HepG2 (cell line): ENCODE results near the gene PDE4C. TPM values are rescaled to one million over a fixed set of nuclear protein-coding genes. Genes with fewer than 3 reads are reported as not detected.

Experiments used
- ATAC-seq: fragments of 200-7000 bp; cut with Tn5 transposase; 3 replicates; pipeline ENCODE4 v1.9.1; 2020; ENCODE audit warnings: mild to moderate bottlenecking, moderate library complexity
- BruUV-seq: library from RNA; stranded (reverse); fragments of 400-500 nt; replicated peaks from 2 replicates; lab custom pipeline; 2021; lab: Mats Ljungman, UMichigan
- CTCF ChIA-PET: fragments of 300-600 bp; formaldehyde crosslinking; extraction: SDS; loops from one replicate; lab custom pipeline; 2021; ENCODE audit warnings: low total read pairs, inconsistent platforms, low intra/inter-chr PET ratio; lab: Yijun Ruan, JAX
- POLR2A ChIA-PET: fragments of 350-600 bp; sonication (Branson Sonifier 250); formaldehyde crosslinking; loops from one replicate; lab custom pipeline; 2020; ENCODE audit warnings: antibody characterized with exemption, inconsistent platforms; lab: Yijun Ruan, JAX
- DNase-seq: peaks from one replicate; pipeline ENCODE4 v3.0.0-alpha.2; 2015; ENCODE audit warnings: low spot score
- FAIRE-seq: peaks from 3 replicates; lab custom pipeline; 2011; peaks lifted over from hg19 to GRCh38; lab: Jason Lieb, UNC
- H2AFZ ChIP-seq: one replicate; pipeline ENCODE4 v1.6.1; 2011; ENCODE audit warnings: low read length, inconsistent platforms
- H3K27ac ChIP-seq: fragments of 300-600 bp; 3 replicates; pipeline ENCODE4 v1.8.0; 2011; ENCODE audit warnings: mixed run types, mild to moderate bottlenecking, mixed read lengths, low read length, inconsistent platforms; ENCODE audit not compliant: insufficient read depth; ENCODE audit errors: extremely low read length
- H3K27me3 ChIP-seq, 2 experiments: fragments of 200-600 bp in 1 of 2; 2 replicates in 1 of 2; 3 replicates in 1 of 2; pipeline versions ENCODE4 v1.6.0 to v1.8.0; 2011; ENCODE audit warnings: low read length in 2 of 2, mild to moderate bottlenecking in 2 of 2, moderate library complexity in 2 of 2, inconsistent platforms in 1 of 2; ENCODE audit not compliant: insufficient read depth in 2 of 2, control insufficient read depth in 1 of 2
- H3K36me3 ChIP-seq, 2 experiments: fragments of 200-600 bp in 1 of 2; replicated peaks in 1 of 2; 2 replicates in 1 of 2; 3 replicates in 1 of 2; pipeline versions ENCODE4 v1.5.1 to v1.8.0; 2011; ENCODE audit warnings: low read length in 2 of 2, inconsistent platforms in 1 of 2; ENCODE audit not compliant: insufficient read depth in 2 of 2, control insufficient read depth in 1 of 2
- H3K4me1 ChIP-seq: 2 replicates; pipeline ENCODE4 v1.5.1; 2012; ENCODE audit warnings: low read length, inconsistent platforms; ENCODE audit not compliant: insufficient read depth
- H3K4me2 ChIP-seq: 2 replicates; pipeline ENCODE4 v1.6.0; 2011; ENCODE audit warnings: low read depth, low read length, inconsistent platforms
- H3K4me3 ChIP-seq, 3 experiments: fragments of 200-600 bp in 1 of 3; sonication (generic), shearing (Covaris generic) in 1 of 3; replicated peaks in 1 of 3; 2 replicates each; pipeline ENCODE4 v1.5.1; 2011 to 2016; ENCODE audit warnings: low read length in 3 of 3, inconsistent platforms in 2 of 3, low read depth in 2 of 3, mild to moderate bottlenecking in 2 of 3, control low read depth in 1 of 3, mixed read lengths in 1 of 3; ENCODE audit not compliant: insufficient read depth in 1 of 3
- H3K79me2 ChIP-seq: one replicate; pipeline ENCODE4 v1.6.1; 2011; ENCODE audit warnings: low read length, inconsistent platforms; ENCODE audit not compliant: insufficient read depth
- H3K9ac ChIP-seq: 2 replicates; pipeline ENCODE4 v1.6.0; 2011; ENCODE audit warnings: mild to moderate bottlenecking, low read depth, low read length, inconsistent platforms; ENCODE audit not compliant: insufficient read depth
- H3K9me3 ChIP-seq: 2 replicates; pipeline ENCODE4 v1.5.1; 2012; ENCODE audit warnings: mild to moderate bottlenecking, low read length
- H4K20me1 ChIP-seq: 2 replicates; pipeline ENCODE4 v1.6.0; 2011; ENCODE audit warnings: inconsistent platforms, mild to moderate bottlenecking, low read length, moderate library complexity; ENCODE audit not compliant: insufficient read depth
- EP300 ChIP-seq, 3 experiments: sonication (generic) in 1 of 3; formaldehyde crosslinking in 1 of 3; IDR thresholded peaks; 2 replicates each; pipeline versions ENCODE4 v1.5.1 to v1.6.1; 2011 to 2020; ENCODE audit warnings: low read depth in 2 of 3, low read length in 2 of 3, borderline replicate concordance in 1 of 3, improper control_type of control experiment in 1 of 3, mild to moderate bottlenecking in 1 of 3, missing genetic modification reagents in 1 of 3, moderate library complexity in 1 of 3
- HOXA5 ChIP-seq: sonication (generic); formaldehyde crosslinking; IDR thresholded peaks from 2 replicates; pipeline ENCODE4 v1.4.0; 2020; ENCODE audit warnings: missing genetic modification reagents
- IKZF1 ChIP-seq: fragments of 450-650 bp; IDR thresholded peaks from 2 replicates; pipeline ENCODE4 v1.7.1; 2016
- POLR2G ChIP-seq: fragments of 200-400 bp; formaldehyde crosslinking; IDR thresholded peaks from 2 replicates; pipeline ENCODE4 v1.6.1; 2018; ENCODE audit warnings: mild to moderate bottlenecking, low read depth, low read length, moderate library complexity
- PRMT3 ChIP-seq: sonication (generic); formaldehyde crosslinking; IDR thresholded peaks from 2 replicates; pipeline ENCODE4 v1.8.1; 2022; ENCODE audit warnings: low read depth, mild to moderate bottlenecking, moderate library complexity, missing genetic modification reagents, borderline replicate concordance
- RBAK ChIP-seq: sonication (generic); formaldehyde crosslinking; IDR thresholded peaks from 2 replicates; pipeline ENCODE4 v1.5.1; 2020; ENCODE audit warnings: mild to moderate bottlenecking, missing genetic modification reagents
- SALL1 ChIP-seq: sonication (generic); formaldehyde crosslinking; IDR thresholded peaks from 2 replicates; pipeline ENCODE4 v1.8.0; 2022; ENCODE audit warnings: mild to moderate bottlenecking, missing genetic modification reagents
- THAP7 ChIP-seq: sonication (generic); formaldehyde crosslinking; IDR thresholded peaks from 2 replicates; pipeline ENCODE4 v1.8.1; 2023; ENCODE audit warnings: mild to moderate bottlenecking, missing genetic modification reagents
- U2AF1 ChIP-seq: fragments of 200-400 bp; formaldehyde crosslinking; optimal IDR thresholded peaks from 2 replicates; pipeline ENCODE3; 2017; ENCODE audit warnings: mild to moderate bottlenecking, low read depth, low read length
- U2AF2 ChIP-seq: fragments of 200-400 bp; formaldehyde crosslinking; IDR thresholded peaks from 2 replicates; pipeline ENCODE4 v1.6.1; 2017; ENCODE audit warnings: low read depth, mild to moderate bottlenecking, low read length
- ZNF20 ChIP-seq: sonication (generic); formaldehyde crosslinking; IDR thresholded peaks from 2 replicates; pipeline ENCODE4 v1.4.0; 2020; ENCODE audit warnings: mild to moderate bottlenecking, moderate library complexity, missing genetic modification reagents
- ZNF772 ChIP-seq: sonication (generic); formaldehyde crosslinking; IDR thresholded peaks from 2 replicates; pipeline ENCODE4 v1.5.0; 2020; ENCODE audit warnings: mild to moderate bottlenecking, missing genetic modification reagents
- ZZZ3 ChIP-seq: sonication (generic); formaldehyde crosslinking; IDR thresholded peaks from 2 replicates; pipeline ENCODE4 v1.4.0; 2020; ENCODE audit warnings: missing genetic modification reagents, mild to moderate bottlenecking, borderline replicate concordance
- WGBS: methylation state at CpG from one replicate; pipeline ENCODE4 v1.1.6; 2017; ENCODE audit warnings: low lambda C conversion rate; 5-methylcytosine and 5-hydroxymethylcytosine counted together
- in situ Hi-C: cut with HindIII; loops from 2 replicates; pipeline ENCODE4 v1.10.0; 2017; ENCODE audit warnings: low pct_unique_long_range_greater_than_20kb; ENCODE audit not compliant: extremely low pct_ligation_motif_present
- intact Hi-C: fragments of 100-400 bp; cut with micrococcal nuclease; formaldehyde crosslinking; loops from one replicate; pipeline ENCODE4 v1.10.0; 2022; ENCODE audit not compliant: unreplicated experiment
- polyA plus RNA-seq, 8 experiments: library from polyadenylated mRNA; depleted of rRNA in 3 of 8; stranded (reverse) in 7 of 8; unstranded in 1 of 8; fragments of >200 nt; fragmentation: Illumina TruSeq in 4 of 8; extraction: Trizol in 4 of 8; gene quantifications; 2 replicates each; pipeline versions ENCODE4 v1.2.1 to v1.2.3, GENCODE V29; 2011 to 2016; ENCODE audit warnings: low read depth in 4 of 8, missing spikeins in 1 of 8, mixed read lengths in 1 of 8; ENCODE audit not compliant: insufficient read depth in 1 of 8
- total RNA-seq, 5 experiments: library from RNA; depleted of rRNA; stranded (reverse); fragments of >200 nt; fragmentation: Illumina TruSeq; extraction: Trizol; gene quantifications; 2 replicates each; pipeline ENCODE4 v1.2.3, GENCODE V29; 2016; ENCODE audit warnings: low read depth in 1 of 5
- TF ChIP-seq, protein P1 (sequence below): sonication (generic); formaldehyde crosslinking; IDR thresholded peaks from 2 replicates; pipeline ENCODE4 v1.4.0; 2020; ENCODE audit warnings: low read depth, missing genetic modification reagents
- TF ChIP-seq, protein P2 (sequence below), 2 experiments: fragments of 450-650 bp in 1 of 2; sonication (generic) in 1 of 2; formaldehyde crosslinking; IDR thresholded peaks; 2 replicates each; pipeline versions ENCODE4 v1.5.0 to v1.8.0; 2020 to 2022; ENCODE audit warnings: mild to moderate bottlenecking in 1 of 2, missing genetic modification reagents in 1 of 2

The PDE4C gene
- total and polyA plus RNA-seq, 2 of the 13 experiments (the other 11 are each of a cell fraction or from before 2014, with no cell fraction given) = 1.4 to 14.0 TPM

DNA sequence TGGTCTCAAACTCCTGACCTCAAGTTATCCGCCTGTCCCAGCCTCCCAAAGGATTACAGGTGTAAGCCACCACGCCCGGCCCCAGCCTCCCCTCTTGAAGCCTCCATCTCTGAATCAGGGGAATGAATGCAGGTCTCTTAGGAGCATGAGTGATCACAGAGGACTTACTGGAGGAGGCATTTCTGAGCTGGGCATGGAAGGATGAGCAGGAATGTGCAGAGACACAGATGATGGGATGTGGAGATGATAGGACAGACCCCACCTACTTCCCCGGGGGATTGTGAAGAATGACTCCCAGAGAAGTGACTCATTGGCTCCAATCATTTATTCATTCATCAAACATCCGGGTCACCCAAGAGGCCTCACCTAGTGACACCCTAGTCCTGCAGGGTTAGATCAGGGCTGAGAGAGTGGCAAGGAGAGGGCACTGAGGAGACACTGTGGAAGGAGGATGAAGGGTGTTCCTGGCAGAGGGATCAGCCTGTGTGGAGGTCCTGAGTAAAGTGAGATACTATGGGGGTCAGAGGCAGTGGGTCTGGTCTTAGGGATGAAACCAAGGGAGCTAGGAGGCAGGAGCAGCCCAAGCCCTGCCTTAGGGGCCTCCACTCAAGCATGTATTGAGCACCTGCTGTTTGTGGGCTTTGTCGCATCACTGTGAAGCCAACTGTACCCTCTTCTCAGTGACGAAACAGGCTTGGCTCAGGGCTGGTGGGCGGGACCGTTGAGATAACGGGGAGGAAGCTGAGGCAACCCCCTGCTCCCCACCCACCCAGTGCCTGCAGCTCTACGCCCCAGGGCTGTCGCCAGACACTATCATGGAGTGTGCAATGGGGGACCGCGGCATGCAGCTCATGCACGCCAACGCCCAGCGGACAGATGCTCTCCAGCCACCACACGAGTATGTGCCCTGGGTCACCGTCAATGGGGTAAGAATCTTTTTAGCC is 49.6 kb downstream of the PDE4C start:
- no peak overlapping the region for H3K4me2 ChIP-seq
- WGBS = 89% methylated on average over 9 of the region's 19 CpGs
- H4K20me1 ChIP-seq = no peaks in the 10 kb centered on the region
- H2AFZ ChIP-seq = no peak overlapping the region
- no peak for ATAC-seq
- H3K36me3 ChIP-seq = peaks cover 0 to 10% of the 10 kb centered on the region in 2 experiments; a peak in 1 of 5 replicates
- intact Hi-C loops = no loop called here
- no peak overlapping the region for H3K27ac ChIP-seq
- no peak overlapping the region for H3K4me3 ChIP-seq
- BruUV-seq = no TSS peak
- CTCF ChIA-PET = no interaction called here
- no peaks in the 10 kb centered on the region for H3K79me2 ChIP-seq
- no peaks in the 10 kb centered on the region for H3K9me3 ChIP-seq
- no peaks in the 10 kb centered on the region for H3K27me3 ChIP-seq
- H3K9ac ChIP-seq = no peak overlapping the region
- FAIRE-seq = no peak
- in situ Hi-C loops = loop anchor here (10.0 kb wide), 1 partner anchor 172 kb away; the partner anchor contains the start of gene ARRDC2
- no peak for DNase-seq
- peaks cover 14% of the 10 kb centered on the region for H3K4me1 ChIP-seq
- POLR2A ChIA-PET = no interaction called here
- TF ChIP-seq U2AF2 (no peak), ZZZ3 (no peak), THAP7 (CRISPR knock-in tag) (no peak), ZNF772 (no peak), HOXA5 (CRISPR knock-in tag) (no peak), EP300 (IDR thresholded peaks at IDR 0.05; ENCODE audit: low read depth in 2 of 2, low read length in 2 of 2) (no peak), EP300 (CRISPR knock-in tag; IDR thresholded peaks at IDR 0.05; ENCODE audit: borderline replicate concordance) (no peak), SALL1 (CRISPR knock-in tag) (no peak), POLR2G (no peak), PRMT3 (CRISPR knock-in tag) (no peak), U2AF1 (no peak), ZNF20 (CRISPR knock-in tag) (no peak), IKZF1 (no peak), RBAK (no peak)
- TF ChIP-seq, protein P1, sequence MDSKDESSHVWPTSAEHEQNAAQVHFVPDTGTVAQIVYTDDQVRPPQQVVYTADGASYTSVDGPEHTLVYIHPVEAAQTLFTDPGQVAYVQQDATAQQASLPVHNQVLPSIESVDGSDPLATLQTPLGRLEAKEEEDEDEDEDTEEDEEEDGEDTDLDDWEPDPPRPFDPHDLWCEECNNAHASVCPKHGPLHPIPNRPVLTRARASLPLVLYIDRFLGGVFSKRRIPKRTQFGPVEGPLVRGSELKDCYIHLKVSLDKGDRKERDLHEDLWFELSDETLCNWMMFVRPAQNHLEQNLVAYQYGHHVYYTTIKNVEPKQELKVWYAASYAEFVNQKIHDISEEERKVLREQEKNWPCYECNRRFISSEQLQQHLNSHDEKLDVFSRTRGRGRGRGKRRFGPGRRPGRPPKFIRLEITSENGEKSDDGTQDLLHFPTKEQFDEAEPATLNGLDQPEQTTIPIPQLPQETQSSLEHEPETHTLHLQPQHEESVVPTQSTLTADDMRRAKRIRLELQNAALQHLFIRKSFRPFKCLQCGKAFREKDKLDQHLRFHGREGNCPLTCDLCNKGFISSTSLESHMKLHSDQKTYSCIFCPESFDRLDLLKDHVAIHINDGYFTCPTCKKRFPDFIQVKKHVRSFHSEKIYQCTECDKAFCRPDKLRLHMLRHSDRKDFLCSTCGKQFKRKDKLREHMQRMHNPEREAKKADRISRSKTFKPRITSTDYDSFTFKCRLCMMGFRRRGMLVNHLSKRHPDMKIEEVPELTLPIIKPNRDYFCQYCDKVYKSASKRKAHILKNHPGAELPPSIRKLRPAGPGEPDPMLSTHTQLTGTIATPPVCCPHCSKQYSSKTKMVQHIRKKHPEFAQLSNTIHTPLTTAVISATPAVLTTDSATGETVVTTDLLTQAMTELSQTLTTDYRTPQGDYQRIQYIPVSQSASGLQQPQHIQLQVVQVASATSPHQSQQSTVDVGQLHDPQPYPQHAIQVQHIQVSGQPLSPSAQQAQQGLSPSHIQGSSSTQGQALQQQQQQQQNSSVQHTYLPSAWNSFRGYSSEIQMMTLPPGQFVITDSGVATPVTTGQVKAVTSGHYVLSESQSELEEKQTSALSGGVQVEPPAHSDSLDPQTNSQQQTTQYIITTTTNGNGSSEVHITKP (CRISPR knock-in tag) = no peak
- TF ChIP-seq, protein P2, sequence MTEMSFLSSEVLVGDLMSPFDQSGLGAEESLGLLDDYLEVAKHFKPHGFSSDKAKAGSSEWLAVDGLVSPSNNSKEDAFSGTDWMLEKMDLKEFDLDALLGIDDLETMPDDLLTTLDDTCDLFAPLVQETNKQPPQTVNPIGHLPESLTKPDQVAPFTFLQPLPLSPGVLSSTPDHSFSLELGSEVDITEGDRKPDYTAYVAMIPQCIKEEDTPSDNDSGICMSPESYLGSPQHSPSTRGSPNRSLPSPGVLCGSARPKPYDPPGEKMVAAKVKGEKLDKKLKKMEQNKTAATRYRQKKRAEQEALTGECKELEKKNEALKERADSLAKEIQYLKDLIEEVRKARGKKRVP (CRISPR knock-in tag; IDR thresholded peaks at IDR 0.05) = no peak
